NCI-H146 (cell line): ENCODE results near the gene SYNGAP1.
A peak's percentile ranks its signal among the peaks of the same experiment; 100 is the strongest.

ENCODE experiments used
- DNase-seq: peaks from one replicate; lab custom pipeline; 2025; lab: John Stamatoyannopoulos, UW

The SYNGAP1 gene

GRCh38 chr6:33404884-33405283, 15.0 kb upstream of the SYNGAP1 start:
- no peak for DNase-seq

GRCh38 chr6:33405386-33405940, 14.4 kb upstream of the SYNGAP1 start:
- no peak for DNase-seq

GRCh38 chr6:33406126-33406525, 13.7 kb upstream of the SYNGAP1 start:
- no peak for DNase-seq

- no peak for DNase-seq
Observed at GRCh38 chr6:33407132-33407718, 12.6 kb upstream of the SYNGAP1 start.

GRCh38 chr6:33410050-33410710, 9.7 kb upstream of the SYNGAP1 start:
- DNase-seq, result peak; percentile 97

GRCh38 chr6:33410711-33411631, 8.9 kb upstream of the SYNGAP1 start, which contains the start of gene PHF1:
Gene PHF1 (plus strand): TSS chr6:33411014. CDS start chr6:33412264, 1,250 bp downstream.
- DNase-seq, result peak; percentile 92

GRCh38 chr6:33411632-33412005, 8.2 kb upstream of the SYNGAP1 start:
- DNase-seq, result no peak

- DNase-seq, result no peak
Observed at GRCh38 chr6:33412140-33413009, 7.5 kb upstream of the SYNGAP1 start.

- DNase-seq, result no peak
Observed at GRCh38 chr6:33413241-33414120, 6.4 kb upstream of the SYNGAP1 start.

GRCh38 chr6:33414592-33415271, 5.1 kb upstream of the SYNGAP1 start:
- DNase-seq, result no peak

- no peak for DNase-seq
Observed at GRCh38 chr6:33415831-33416230, 4.0 kb upstream of the SYNGAP1 start.

GRCh38 chr6:33416386-33417127, 3.3 kb upstream of the SYNGAP1 start:
- DNase-seq, result no peak

- no peak for DNase-seq
Observed at GRCh38 chr6:33417128-33417902, 2.5 kb upstream of the SYNGAP1 start.

GRCh38 chr6:33417903-33418689, 1.8 kb upstream of the SYNGAP1 start, which contains the start of gene CUTA:
Gene CUTA (minus strand): TSS chr6:33418107. CDS start chr6:33418000, 107 bp downstream.
- peak; percentile 99 for DNase-seq

GRCh38 chr6:33418690-33419291, 1.1 kb upstream of the SYNGAP1 start:
- DNase-seq, result peak; percentile 40

- DNase-seq, result peak; percentile 19
Observed at GRCh38 chr6:33420491-33421343, 852 bp downstream of the SYNGAP1 start.
